Ishikawa (cell line): ENCODE results near the gene ADAM19.

Experiments used
- EGR1 ChIP-seq: IDR thresholded peaks from 2 replicates; pipeline ENCODE4 v1.6.1; 2012
- EP300 ChIP-seq: IDR thresholded peaks from 2 replicates; pipeline ENCODE4 v1.6.1; 2012; ENCODE audit warnings: borderline replicate concordance
- RAD21 ChIP-seq: IDR thresholded peaks from 2 replicates; pipeline ENCODE4 v1.6.1; 2012; ENCODE audit warnings: low read depth
- TAF1 ChIP-seq: IDR thresholded peaks from 2 replicates; pipeline ENCODE4 v1.6.1; 2012; ENCODE audit warnings: low read depth, mild to moderate bottlenecking

DNA sequence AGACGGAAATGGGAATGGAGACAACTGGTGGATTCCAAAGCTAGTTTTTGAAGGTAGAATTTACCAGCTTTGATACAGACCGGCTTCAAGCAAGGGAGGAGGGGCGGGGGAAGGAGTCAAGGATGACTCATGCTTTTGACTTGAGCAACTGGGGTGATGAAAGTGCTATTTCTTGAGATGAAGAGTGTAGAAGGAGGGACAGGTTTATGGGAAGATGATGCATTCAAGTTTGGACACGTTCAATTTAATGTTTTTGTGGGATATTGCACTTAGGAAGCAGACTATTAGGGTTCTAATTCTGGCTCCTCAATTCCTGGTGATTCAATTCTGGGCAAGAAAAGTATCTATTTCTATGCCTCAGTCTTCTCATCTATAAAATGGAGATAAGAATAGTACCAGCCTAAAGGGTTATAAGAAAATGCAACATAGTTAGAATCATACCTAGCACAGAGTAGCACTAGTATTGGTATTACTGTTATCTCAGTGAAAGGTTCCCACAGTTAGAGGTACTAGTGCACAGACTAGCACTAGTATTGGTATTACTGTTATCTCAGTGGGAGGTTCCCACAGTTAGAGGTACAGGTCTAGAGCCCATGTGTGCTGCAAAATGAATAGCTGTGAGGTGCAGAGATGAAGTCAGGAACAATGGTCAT lies 110.9 kb downstream of the ADAM19 start:
- TF ChIP-seq TAF1 (no peak), EP300 (no peak), RAD21 (no peak), EGR1 (no peak)
